ENCODE data around the gene BICDL1. TPM values are rescaled to one million over a fixed set of nuclear protein-coding genes. Genes with fewer than 3 reads are reported as not detected.

The BICDL1 gene
- total RNA-seq, 1 experiment from 2014 or later = 10.2 TPM

DNA sequence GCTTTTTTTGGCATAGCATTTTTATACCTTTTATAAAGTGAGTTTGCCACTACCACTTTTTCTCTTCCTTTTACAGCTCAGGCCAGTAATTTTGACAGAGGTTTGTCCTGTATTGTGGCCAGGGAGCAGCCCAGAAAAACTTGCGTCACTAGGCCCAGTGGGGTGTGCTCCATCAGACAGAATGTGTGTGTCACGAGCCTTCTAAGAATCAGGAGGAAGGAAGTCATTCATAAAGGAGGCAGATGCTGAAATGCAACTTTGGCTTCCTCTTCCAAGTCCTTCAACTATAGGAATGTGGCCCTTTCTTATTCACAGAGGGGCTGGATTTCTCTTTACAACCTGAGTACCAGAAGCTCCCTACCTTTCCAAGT, 137.6 kb downstream of the BICDL1 start:
- no peak for DNase-seq (ENCODE audit: low read depth, low spot score)
- in situ Hi-C loops (cut with HindIII; ENCODE audit: low pct_unique_long_range_greater_than_20kb, low sequenced_read_pairs) = no loop called here

DNA sequence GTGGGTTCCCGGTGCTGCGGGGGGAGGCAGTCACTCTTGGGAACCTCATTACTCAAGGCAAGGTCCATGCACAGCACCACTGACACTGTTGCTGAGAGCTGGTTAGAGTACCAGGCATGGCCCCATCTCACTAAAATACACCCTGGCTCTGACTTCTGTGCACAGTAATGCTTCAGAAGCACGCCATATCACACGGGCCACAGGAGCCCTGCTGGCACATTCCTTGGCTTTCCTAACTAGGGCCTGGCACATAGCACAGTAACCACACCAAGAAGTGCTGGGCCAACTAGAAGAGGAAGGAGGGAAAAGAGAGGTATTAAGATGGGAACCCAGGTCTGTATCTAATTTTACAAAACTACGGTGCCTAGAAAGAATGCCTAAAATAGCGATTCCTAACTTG, 141.0 kb downstream of the BICDL1 start:
- DNase-seq (ENCODE audit: low read depth, low spot score) = no peak
- in situ Hi-C loops (cut with HindIII; ENCODE audit: low pct_unique_long_range_greater_than_20kb, low sequenced_read_pairs) = no loop called here

DNA sequence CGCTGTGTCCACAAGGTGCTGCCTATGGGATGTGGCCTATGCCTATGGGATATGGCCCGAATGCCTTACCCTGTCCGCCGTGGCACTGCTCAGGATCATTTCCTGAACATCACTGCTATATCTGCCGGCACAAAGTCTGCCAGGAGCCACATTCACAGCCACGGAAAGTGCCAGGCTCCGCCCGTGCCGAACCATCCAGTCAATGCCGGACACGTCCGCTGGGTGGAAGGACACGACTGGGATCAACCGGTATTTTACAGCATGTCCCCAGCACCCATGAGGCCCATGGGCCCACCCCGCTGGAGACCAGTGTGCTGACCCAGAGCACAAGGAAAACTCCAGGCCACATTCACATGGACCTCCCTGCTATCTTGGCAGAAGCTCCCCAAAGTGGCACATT, 142.1 kb downstream of the BICDL1 start:
- in situ Hi-C loops (cut with HindIII; ENCODE audit: low pct_unique_long_range_greater_than_20kb, low sequenced_read_pairs) = no loop called here
- no peak for DNase-seq (ENCODE audit: low read depth, low spot score)

DNA sequence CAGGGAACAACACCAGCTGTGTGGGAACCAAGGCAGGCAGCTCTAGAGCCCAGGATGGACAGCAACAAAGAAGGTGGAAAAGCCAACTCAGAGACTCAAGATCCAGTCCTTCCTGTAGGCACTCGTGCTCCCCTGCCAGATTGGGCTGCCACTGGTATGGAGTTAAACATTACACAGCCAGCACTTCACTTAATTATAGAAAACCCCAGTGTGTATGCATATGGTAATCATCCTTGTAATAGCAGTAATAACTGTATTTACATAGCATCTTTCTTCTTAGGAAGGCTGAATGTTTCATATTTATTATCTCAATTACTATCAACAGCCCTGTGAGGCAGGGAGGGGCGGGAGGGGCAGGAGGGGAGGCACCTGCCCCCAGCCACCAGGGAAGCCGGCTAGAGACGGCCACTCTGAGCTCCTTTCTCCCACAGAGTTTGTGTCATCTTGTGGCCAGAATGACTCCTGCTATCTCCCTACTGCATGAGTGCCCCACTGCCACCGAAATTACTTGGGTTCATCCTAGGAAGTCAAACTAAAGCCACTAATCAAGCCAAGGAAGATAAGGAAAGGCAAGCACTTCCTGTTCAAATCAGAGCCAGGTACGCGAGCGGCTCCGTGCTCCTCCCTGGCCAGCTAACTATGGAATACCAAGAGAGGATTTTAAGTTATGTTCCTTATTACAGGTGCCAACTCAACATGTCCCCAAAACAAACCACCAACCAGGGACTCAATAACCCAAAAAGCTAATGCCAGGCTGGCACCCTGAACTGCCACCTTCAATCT, 143.2 kb downstream of the BICDL1 start:
- in situ Hi-C loops (cut with HindIII; ENCODE audit: low pct_unique_long_range_greater_than_20kb, low sequenced_read_pairs) = no loop called here
- no peak for DNase-seq (ENCODE audit: low read depth, low spot score)

GRCh38 chr12:120132863-120133385, 143.9 kb downstream of the BICDL1 start:
- no peak for DNase-seq (ENCODE audit: low read depth, low spot score)
- in situ Hi-C loops (cut with HindIII; ENCODE audit: low pct_unique_long_range_greater_than_20kb, low sequenced_read_pairs) = no loop called here

- in situ Hi-C loops (cut with HindIII; ENCODE audit: low pct_unique_long_range_greater_than_20kb, low sequenced_read_pairs) = no loop called here
Measured at GRCh38 chr12:120134307-120134980, 145.4 kb downstream of the BICDL1 start.

GRCh38 chr12:120136093-120136770, 147.2 kb downstream of the BICDL1 start:
- DNase-seq (ENCODE audit: low read depth, low spot score) = no peak
- in situ Hi-C loops (cut with HindIII; ENCODE audit: low pct_unique_long_range_greater_than_20kb, low sequenced_read_pairs) = no loop called here

More at GRCh38 chr12:120134307-120134980, 145.4 kb downstream of the BICDL1 start:
- DNase-seq (ENCODE audit: low read depth, low spot score) = no peak

GRCh38 chr12:120137833-120138232, 148.8 kb downstream of the BICDL1 start:
- DNase-seq (ENCODE audit: low read depth, low spot score) = no peak
- in situ Hi-C loops (cut with HindIII; ENCODE audit: low pct_unique_long_range_greater_than_20kb, low sequenced_read_pairs) = no loop called here

DNA sequence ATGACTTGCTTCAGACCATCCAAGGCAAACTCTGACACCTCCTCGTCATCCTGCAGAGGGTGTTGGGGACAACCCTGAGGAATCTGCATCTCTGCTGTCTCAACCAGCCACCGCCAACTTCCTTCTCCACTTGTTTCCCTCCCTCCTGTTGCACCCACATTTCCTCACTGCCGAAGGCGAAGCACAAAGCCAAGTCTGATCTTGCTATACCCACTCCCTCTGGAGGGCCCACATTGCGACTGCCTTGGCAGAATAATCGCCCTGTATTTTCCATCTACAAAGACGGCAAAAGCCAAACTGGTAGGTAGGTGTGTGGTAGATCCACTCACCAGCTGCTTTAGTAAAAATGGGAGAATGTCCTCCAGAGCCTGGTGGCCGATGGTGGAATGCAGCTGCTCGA, 149.3 kb downstream of the BICDL1 start:
- in situ Hi-C loops (cut with HindIII; ENCODE audit: low pct_unique_long_range_greater_than_20kb, low sequenced_read_pairs) = no loop called here
- no peak for DNase-seq (ENCODE audit: low read depth, low spot score)

GRCh38 chr12:120139958-120140357, 150.9 kb downstream of the BICDL1 start:
- no peak for DNase-seq (ENCODE audit: low read depth, low spot score)
- in situ Hi-C loops (cut with HindIII; ENCODE audit: low pct_unique_long_range_greater_than_20kb, low sequenced_read_pairs) = no loop called here

DNA sequence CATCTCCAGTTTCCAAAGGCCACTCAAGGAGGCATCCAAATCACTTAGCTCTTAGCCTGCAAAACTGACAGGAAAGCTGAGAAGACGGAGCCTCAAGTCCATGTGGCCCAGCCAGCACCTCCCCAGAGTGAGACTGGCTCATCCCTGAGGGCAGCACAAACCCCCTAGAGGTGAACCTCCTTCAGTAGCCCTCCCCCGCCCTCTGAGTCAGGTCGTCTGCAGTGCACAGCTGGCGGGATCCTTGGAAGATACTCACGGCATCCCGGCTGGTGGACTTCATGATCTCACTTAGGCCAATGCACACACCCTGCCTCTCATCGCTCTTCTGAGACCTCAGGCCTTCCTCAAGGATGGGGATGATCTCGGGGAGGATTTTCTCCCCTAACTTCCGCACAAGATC, 151.6 kb downstream of the BICDL1 start:
- DNase-seq (ENCODE audit: low read depth, low spot score) = no peak
- in situ Hi-C loops (cut with HindIII; ENCODE audit: low pct_unique_long_range_greater_than_20kb, low sequenced_read_pairs) = no loop called here

DNA sequence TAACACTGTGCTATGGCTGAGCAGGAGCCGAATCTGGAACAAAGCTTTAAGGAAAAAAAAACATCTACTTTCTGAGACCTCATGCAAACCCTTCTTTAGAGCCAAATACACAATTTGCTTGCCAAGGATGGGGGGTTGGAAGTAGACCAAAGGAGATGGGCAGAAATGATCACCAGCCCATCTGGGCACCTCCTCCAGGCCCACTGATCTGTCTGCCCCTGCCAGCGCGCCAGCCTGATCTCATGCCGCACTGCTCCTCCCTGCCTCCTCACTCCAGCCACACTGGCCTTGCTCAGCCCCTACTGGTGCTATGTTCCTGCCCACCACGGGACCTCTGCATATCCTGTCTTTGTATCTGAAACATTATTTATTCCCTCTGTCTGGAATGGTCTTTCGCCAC, 152.3 kb downstream of the BICDL1 start:
- DNase-seq (ENCODE audit: low read depth, low spot score) = no peak
- in situ Hi-C loops (cut with HindIII; ENCODE audit: low pct_unique_long_range_greater_than_20kb, low sequenced_read_pairs) = no loop called here

DNA sequence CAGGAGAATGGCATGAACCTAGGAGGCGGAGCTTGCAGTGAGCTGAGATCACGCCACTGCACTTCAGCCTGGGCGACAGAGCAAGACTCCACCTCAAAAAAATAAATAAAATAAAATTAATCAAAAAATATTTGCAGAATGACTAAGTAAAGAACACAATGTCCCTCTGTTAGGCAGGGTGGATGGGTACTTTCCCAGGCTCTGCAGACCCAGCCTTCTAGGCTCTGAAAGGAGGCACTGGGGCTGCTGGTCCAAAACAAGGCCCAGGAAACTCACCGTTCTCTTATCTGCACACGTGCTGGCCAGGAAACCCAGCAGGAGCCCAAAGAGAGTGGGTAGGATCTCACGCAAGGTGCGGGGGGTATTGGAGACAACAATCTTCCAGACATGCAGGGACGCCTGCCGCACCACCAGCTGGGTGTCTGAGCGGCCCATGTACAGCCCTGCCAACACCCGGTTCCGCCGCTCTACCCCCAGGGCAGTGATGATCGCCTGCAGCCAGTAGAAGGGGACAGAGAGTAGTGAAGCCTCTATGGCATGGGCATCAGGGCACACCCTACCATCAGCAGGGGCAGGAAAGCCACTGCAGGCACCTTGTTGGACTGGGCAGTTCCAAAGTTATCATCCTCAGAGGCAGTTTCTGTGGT, 153.3 kb downstream of the BICDL1 start:
- in situ Hi-C loops (cut with HindIII; ENCODE audit: low pct_unique_long_range_greater_than_20kb, low sequenced_read_pairs) = no loop called here
- DNase-seq (ENCODE audit: low read depth, low spot score) = no peak

Small RNA genes lying within 50 kb of the gene (small RNA-seq; reads per million reads assigned to genes)
- 0 reads per million in 2 experiments for gene AC004812.1

Other genes starting within 250 kb of the BICDL1 start
- gene CIT, start 111.9 kb upstream of the BICDL1 start, total RNA-seq (2014; rRNA removed; shearing (Covaris generic)) = 34.3 and 47.6 TPM in 2 replicates
- 29.1 and 30.2 TPM in 2 replicates for gene RAB35, start 127.5 kb downstream of the BICDL1 start, total RNA-seq (2014; rRNA removed; shearing (Covaris generic))
- 46.4 and 66.2 TPM in 2 replicates for gene GCN1, start 205.5 kb downstream of the BICDL1 start, total RNA-seq (2014; rRNA removed; shearing (Covaris generic))
- 4,623 and 4,698 TPM in 2 replicates for gene RPLP0, start 211.9 kb downstream of the BICDL1 start, total RNA-seq (2014; rRNA removed; shearing (Covaris generic))

Measured in SK-MEL-5 (cell line).